GM18502 (cell line): ENCODE measurements around the gene NAALADL2.
A peak's percentile ranks its signal among the peaks of the same experiment; 100 is the strongest.
"Not testable (repeated sequence)": the region's sequence is repeated elsewhere in the genome, so short reads cannot be mapped to it uniquely, and the experiment has no call there.

Experiments
- ATAC-seq: cut with Tn5 transposase; IDR thresholded peaks from one replicate; pipeline ENCODE4 v1.9.1; 2021; ENCODE audit warnings: mild to moderate bottlenecking; ENCODE audit not compliant: unreplicated experiment, poor library complexity

Gene NAALADL2

GRCh38 chr3:175246234-175246633 is 387.1 kb downstream of the NAALADL2 start:
- no peak for ATAC-seq

- ATAC-seq, result no peak
These were observed 387.6 kb downstream of the NAALADL2 start for GRCh38 chr3:175246766-175247165.

GRCh38 chr3:175247629-175248028 is 388.5 kb downstream of the NAALADL2 start:
- ATAC-seq, result no peak

- ATAC-seq, result no peak
These were observed 389.7 kb downstream of the NAALADL2 start for GRCh38 chr3:175248832-175249231.

GRCh38 chr3:175255698-175256097 is 396.6 kb downstream of the NAALADL2 start:
- no peak for ATAC-seq

DNA sequence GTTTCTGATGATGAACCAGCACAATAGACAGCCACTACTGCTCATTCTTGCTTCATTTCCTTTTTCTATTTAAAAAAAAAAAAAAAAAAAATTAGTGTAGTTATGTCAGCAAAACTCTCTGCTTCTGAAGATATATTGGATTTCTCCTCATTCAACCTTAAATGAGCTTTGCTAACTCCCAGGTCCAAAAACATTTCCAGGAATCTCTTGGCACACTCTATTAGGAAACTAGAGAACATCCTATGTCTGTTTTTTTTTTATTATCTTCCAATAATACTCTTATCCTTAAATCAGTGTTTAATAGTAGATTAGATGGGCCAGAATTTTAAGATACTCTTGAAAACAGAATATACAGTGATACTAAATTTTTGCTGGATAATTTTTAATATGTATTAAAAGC is 398.0 kb downstream of the NAALADL2 start:
- ATAC-seq, result no peak

GRCh38 chr3:175258763-175259162 is 399.6 kb downstream of the NAALADL2 start:
- ATAC-seq, result no peak

GRCh38 chr3:175260145-175260794 is 401.1 kb downstream of the NAALADL2 start:
- ATAC-seq, result no peak

- no peak for ATAC-seq
These were observed 407.3 kb downstream of the NAALADL2 start for GRCh38 chr3:175266478-175266877.

DNA sequence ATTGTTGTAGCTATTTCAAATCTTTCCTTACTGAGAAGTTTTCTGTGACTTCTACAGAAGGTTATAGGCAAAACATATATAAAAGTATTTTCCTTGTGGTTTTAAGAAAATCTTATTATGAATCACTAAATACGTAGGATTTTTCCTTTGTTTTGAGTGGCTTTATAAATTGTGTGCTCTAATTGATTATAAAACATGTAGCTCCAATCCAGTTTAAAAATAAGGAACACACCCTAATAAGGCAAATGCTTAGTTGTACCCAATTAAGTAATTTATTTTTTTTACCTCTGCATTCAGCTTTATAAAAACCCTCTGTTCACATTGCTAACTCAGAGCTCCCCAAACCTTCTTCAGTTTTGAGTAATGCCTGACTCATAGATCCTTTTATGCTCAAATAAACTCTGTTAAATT is 408.0 kb downstream of the NAALADL2 start:
- peak; percentile 40 for ATAC-seq

DNA sequence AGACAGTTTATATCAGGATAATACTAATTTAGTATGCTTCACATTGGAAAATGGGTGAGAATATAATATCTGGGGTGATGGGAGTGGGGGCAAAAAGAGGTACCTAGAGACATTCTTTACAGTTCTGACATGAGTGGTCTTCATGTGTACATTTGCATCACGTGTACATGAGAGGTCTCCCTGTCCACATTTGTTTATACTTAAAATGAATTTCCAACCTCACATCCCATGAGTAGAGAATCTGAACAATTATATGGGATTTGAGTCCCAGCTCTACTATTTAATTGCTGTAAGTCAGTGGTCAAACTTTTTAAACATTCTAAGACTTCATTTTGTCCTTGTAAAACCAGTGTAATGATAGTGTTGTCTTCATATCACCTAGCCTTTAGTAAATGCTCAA is 408.4 kb downstream of the NAALADL2 start:
- ATAC-seq, result peak; percentile 28

GRCh38 chr3:175269394-175269793 is 410.3 kb downstream of the NAALADL2 start:
- ATAC-seq, result no peak

GRCh38 chr3:175270198-175270837 is 411.2 kb downstream of the NAALADL2 start:
- no peak for ATAC-seq

- ATAC-seq, result no peak
These were observed 411.7 kb downstream of the NAALADL2 start for GRCh38 chr3:175270866-175271265.

GRCh38 chr3:175271465-175271864 is 412.3 kb downstream of the NAALADL2 start:
- ATAC-seq, result not testable (repeated sequence)

DNA sequence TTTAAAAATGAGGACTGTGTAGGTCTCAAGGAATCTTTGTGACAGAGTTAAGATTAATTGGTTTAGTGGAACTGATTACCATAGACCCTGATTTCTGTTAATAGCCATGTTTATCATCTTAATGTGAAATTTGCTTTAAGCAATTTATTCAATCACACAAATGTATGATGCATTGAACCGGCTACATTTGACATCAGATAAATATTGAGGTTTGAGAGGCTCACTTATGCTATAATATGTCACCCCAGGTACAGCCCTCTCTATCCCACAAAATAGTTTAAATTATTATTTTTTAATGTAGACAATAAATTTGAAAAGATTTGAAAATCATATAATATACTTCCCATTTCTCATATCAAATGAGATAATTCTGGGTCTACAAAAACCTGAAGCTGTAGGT is 413.3 kb downstream of the NAALADL2 start:
- no peak for ATAC-seq

GRCh38 chr3:175273573-175273972 is 414.4 kb downstream of the NAALADL2 start:
- ATAC-seq, result no peak

GRCh38 chr3:175274056-175274455 is 414.9 kb downstream of the NAALADL2 start:
- ATAC-seq, result no peak

- ATAC-seq, result no peak
These were observed 415.5 kb downstream of the NAALADL2 start for GRCh38 chr3:175274474-175275218.

GRCh38 chr3:175278680-175279079 is 419.5 kb downstream of the NAALADL2 start:
- ATAC-seq, result no peak

DNA sequence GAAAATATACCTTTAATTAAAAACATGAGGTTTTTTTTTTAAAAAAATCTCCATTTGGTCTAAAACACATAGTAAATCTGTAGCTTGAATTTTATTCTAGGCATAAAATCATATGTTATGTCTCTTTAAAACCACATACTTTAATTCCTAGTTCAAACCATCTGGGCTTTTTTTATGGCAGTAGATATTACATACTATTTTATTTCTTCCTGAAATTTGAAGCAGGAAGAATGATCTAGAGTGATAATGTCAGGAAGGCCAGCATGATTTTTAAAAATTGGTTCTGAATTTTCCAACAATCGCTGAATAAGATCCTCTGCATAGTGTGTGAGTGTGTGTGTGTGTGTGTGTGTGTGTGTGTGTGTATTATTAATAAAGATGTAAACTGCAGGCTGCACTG is 420.3 kb downstream of the NAALADL2 start:
- no peak for ATAC-seq
